NCI-H2196 treated with DMSO at 0.1 percent for 48 hours (cell line): ENCODE results near the gene THOC6.

Source experiments
- DNase-seq: peaks from one replicate; lab custom pipeline; 2025; ENCODE audit not compliant: unreplicated experiment; lab: John Stamatoyannopoulos, UW

Gene THOC6

DNA sequence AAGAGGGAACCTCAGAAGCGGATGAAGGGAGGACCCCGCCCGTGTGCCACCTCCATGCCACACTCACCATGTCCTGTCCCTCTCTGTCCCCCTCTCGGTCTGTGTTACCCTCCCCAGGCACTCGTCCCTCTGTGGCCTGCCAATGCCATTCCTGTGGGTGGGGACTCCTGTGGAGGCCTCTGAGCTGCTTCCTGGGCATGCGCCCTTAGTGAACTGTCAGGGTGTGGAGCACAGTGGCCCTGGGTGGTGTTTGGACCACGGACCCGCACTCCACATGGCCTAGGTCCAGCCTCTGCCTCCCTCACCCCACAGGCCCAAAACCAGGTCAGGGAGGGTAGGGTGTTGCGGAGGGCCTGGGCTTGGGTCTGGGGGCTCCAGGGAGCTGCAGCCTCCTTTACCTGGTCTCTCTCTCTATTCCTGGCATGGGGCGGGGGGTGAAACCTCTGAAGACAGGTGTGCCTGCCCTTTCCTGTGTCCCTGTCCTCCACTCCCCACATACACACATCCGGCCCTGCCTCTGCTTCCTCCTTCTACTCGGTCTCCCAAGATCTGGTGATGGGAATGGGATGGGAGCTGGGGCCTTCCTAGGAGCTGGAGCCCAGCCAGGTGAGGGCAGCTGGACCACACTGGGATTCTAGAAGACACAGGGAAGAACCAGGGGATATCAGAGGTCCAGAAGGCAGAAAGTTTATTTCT, 32.1 kb upstream of the THOC6 start:
- no peak for DNase-seq

GRCh38 chr16:2992383-2993081, 31.3 kb upstream of the THOC6 start:
- DNase-seq, result no peak

DNA sequence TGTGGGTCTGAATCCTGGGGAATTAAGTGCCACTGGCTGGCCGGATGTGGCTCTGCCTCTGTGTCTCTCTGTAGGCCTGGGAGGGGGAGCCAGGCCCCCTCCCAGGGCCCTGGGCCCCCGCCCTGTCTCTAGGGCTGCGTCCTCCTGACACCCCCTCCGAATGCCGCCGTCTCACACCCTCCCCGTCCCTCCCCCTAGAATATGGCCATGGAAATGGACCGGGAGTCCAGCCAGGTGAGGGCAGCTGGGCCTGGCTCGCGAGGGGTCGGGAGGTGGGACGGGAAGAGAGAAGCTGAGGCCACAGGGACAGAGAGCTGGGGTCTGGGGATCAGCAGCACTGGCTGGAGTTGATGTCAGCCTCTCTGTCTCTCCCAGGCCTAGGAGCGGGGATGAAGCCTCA, 27.5 kb upstream of the THOC6 start:
- DNase-seq, result no peak

- no peak for DNase-seq
Measured at GRCh38 chr16:2999929-3000328, 23.9 kb upstream of the THOC6 start.

DNA sequence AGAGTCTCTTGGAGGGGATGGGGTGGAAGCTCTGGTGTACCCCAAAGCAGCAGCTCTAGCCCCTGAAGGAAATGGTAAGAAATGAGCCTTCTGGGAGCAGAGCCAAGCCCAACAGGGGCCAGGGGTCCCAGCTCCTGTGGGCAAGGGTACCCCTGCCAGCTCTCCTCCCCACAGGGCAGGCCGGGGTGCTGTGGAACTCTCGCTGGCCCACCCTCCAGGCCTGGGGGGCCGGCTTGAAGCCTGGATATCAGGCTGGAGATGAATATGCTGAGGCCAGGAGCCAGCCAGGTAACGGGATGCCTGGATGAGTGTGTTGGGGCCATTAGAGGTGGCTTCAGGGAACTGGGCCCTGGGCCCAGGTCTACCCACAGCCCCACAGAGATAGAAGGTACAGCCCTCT, 23.3 kb upstream of the THOC6 start:
- no peak for DNase-seq

- no peak for DNase-seq
Measured at GRCh38 chr16:3001316-3001715, 22.5 kb upstream of the THOC6 start.

GRCh38 chr16:3003582-3004270, 20.1 kb upstream of the THOC6 start:
- DNase-seq, result peak; percentile 98

DNA sequence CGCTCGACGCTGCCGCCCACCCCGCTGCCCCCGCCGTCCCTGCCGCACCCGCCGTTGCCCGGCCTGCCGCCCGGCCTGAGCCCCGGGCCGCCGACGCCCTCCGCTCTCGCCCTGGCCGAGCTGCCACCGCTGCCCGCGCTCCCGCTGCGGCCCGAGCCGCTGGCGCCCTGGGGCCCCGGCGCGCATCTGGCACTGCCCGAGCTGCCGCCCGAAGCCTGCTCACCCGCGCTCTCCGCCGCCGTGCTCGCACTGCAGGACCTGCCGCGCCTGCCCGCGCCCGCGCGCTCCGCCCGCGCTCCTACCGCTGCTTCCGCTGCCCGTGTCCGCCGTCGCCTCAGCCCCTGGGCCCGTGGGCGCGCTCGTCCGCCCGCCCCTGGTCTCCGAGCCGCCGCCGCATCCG, 19.5 kb upstream of the THOC6 start:
- DNase-seq, result no peak

DNA sequence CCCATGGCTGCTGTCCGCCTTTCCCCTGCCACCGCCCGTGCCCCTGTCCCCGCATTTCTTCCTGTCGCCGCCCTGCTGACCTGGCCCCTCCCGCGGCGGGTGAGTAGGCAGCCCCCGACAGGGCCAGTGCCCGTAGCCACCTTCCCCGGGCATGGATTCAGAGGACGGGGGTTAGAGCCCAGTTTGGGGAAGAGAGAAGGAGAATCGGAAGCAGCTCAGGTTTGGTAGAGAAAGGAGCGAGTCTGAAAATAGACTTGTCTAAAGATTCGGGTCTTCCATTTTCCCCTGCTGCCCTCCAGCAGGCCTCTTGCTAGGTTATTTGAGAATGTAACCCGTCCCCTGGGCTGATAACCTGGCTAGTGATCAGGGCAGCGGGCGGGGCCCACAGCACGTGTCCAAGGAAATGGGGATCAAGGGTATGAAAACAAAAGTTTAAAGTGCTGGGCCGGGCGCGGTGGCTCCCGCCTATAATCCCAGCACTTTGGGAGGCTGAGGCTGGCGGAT, 19.0 kb upstream of the THOC6 start:
- DNase-seq, result peak; percentile 30

DNA sequence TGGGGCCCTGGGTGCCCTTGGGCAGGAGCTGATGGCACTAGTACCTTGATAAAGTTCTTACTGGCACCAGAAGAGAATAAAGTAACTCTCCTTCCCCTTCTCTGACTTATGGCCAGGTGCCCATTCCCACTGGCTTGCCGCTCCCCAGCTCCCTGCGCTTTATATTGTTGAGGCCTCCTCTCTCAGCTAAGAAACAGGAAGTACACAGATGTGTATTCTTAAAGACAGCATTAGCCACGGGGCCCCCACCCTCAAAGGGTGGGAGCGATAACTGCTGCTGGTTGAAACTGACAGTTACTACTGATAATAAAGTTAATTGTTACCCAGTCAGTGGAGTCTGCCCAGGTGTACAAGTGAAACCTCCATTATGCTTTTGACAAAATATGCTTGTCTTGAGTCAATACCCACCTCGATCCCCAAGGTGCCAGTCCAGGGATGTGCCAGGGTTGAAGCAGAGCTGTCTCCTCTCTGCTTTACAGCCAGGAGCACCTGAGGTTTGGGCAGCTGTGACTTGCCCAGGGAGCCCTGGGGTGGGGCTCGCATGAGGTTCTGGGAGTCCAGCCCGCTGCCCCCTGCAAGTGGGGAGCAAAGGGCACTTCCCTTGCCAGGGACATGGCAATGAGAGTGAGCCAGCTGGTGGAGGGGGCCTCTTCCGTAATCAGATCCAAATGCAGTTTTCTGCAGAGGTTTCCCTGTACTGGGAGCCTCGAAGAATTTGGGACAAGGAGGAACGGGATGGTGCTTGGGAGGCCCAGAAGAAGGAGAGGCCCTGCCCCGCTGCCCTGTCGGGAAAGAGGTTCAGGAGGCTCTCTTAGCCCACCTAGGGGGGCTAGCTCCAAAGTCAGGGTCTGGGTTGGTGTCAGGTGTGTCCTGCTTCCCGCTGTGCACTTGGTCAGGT, 16.5 kb upstream of the THOC6 start:
- DNase-seq, result no peak

DNA sequence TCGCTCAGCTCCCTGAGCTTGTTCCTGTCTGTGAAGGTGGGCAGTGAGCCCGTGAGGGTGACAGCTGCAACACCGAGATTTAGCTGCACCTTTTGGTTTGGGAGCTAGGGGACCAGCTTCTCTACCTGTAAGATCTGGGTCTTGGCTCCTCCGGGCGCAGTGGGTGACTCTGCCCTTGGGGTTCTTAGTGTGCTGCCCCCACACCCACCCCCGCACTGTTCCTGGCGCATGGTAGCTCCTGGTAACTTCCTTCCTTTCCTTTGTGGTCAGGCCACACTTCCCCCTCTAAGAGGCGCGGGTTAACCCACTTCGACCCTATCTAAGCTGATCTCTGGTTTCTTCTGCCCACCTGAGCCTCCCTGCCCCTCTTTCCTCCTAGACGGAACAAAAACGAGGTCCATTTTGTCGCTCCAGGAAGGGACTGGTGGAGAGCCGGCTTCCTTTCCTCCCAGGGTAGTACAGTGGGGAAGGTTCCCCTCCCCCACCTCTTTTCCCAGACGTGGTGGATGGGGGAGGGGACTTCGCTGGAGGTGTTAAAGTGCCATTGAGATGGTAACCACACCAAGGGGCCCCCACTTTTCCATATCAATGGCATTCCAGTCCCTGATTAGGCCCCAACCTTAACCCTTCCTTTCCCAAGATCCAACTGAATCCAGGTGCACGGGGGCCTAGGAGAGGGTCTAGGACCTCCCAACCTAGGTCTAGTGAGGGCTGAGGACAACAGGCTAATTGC, 15.7 kb upstream of the THOC6 start:
- no peak for DNase-seq

- no peak for DNase-seq
Measured at GRCh38 chr16:3008690-3009037, 15.2 kb upstream of the THOC6 start.

DNA sequence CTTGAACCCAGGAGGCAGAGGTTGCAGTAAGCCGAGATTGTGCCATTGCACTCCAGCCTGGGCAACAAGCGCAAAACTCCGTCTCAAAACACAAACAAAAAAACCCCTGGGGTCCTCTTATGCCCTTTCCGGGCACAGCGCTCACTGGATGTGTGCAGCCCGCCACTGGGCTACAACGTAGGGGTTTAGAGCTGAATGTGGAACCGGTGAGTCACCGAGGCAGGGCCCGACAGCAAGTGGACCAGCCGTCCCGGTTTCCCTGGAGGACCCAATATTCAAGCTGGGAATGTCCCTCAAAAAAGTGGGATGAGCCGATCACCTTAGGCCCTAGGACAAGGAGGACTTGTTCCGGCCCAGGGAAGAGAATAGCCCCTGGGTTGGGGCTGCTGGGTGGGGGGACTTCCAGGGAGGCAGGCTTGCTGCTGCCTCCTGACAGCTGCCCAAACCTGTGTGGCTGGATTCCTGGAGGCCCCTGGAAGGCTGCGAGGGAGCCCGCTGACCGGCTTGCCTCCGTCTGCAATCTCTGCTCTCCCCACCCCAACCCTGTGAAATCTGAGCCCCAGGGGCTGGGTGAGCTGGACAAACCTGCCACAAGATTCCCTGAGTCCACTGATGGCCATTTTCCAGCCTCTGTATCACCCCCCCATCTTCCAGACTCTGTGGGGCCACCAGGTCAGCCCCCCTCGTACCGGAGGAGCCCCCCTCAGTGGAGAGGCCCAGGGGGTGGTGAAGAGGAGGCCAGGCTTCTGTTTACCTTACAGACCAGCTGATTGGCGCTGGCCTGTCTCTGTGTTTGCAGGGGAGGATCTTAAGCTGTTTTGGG, 14.1 kb upstream of the THOC6 start:
- peak; percentile 32 for DNase-seq

GRCh38 chr16:3010510-3010909, 13.3 kb upstream of the THOC6 start:
- no peak for DNase-seq

- peak; percentile 75 for DNase-seq
Measured at GRCh38 chr16:3012246-3012645, 11.6 kb upstream of the THOC6 start.

DNA sequence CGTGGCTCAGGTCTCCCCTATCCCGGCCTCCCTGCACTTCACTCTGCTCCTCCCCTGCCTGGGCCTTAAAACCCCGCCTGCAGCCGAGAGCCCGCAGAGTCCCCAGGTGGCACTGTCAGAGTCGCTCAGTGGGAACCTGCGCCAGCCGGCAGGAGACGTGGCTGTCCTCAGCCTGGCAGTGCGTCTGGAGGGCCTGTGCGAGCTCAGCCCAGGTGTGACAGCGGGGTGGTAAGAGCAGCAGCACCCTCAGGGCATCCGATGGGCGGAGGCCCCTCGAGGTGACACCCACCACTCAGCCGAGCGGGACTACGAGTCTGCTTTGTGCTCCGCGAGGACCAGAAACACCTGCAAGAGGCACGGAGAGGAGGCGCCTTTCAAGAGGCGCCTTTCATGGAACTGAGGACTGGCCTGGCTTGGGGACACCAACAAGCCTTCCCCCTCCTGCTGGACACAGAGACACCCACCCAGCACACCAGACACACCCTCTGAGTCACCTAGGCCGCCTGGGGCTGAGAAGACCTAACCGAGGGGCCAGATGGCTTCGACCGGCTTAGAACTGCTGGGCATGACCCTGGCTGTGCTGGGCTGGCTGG, 10.9 kb upstream of the THOC6 start, which contains the start of gene CLDN9:
Gene CLDN9, plus strand, starts transcription at position 96 of the 593 bp plus-strand sequence. Its CDS starts 440 bp downstream, at position 536.
- DNase-seq, result peak; percentile 20

- DNase-seq, result no peak
Measured at GRCh38 chr16:3013491-3013951, 10.3 kb upstream of the THOC6 start.

- no peak for DNase-seq
Measured at GRCh38 chr16:3013998-3014690, 9.7 kb upstream of the THOC6 start.
